Posterior vena cava (tissue), 2 donors: Measurements from ENCODE around the gene PTGES3. TPM values are rescaled to one million over a fixed set of nuclear protein-coding genes. Genes with fewer than 3 reads are reported as not detected.
"Not testable (repeated sequence)": the region's sequence is repeated elsewhere in the genome, so short reads cannot be mapped to it uniquely, and the experiment has no call there.

Source experiments
- DNase-seq: peaks from one replicate; pipeline ENCODE4 v3.0.0-alpha.2; 2020; ENCODE audit warnings: low spot score
- intact Hi-C, 2 donors: fragments of 100-400 bp; cut with DNase I; formaldehyde crosslinking; loops; one replicate each; pipeline versions ENCODE4 v1.14.1 to v1.14.2; 2022 to 2023
- long read RNA-seq, 2 donors: library from polyadenylated mRNA; unstranded; transcript quantifications; one replicate each; pipeline ENCODE4 v2.0.0, GENCODE V29; 2020 to 2021
- total RNA-seq, 2 donors: library from RNA; stranded (reverse); fragmentation: NEBNext Ultra II Directional; extraction: Animal tissue kit (Norgen Biotek cat#: 25700); gene quantifications; one replicate each; pipeline ENCODE4 v1.2.1, GENCODE V29; 2021
- donor health status: DM: yes; HTN: yes; CAD: no.
- donor health status: DM: yes; HTN: yes; CAD: no.

PTGES3 gene, protein sequence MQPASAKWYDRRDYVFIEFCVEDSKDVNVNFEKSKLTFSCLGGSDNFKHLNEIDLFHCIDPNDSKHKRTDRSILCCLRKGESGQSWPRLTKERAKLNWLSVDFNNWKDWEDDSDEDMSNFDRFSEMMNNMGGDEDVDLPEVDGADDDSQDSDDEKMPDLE
- total RNA-seq = 100 to 1,000 TPM; 132 to 145 TPM
- long read RNA-seq, donor 1, transcript PTGES3-201 (8 exons, 1,920 nt) = major isoform, 72 of 85 reads
- long read RNA-seq, donor 1, partial matches to known transcripts = 5 of 85 reads
- long read RNA-seq, donor 1, other reads (novel, unspliced or antisense) = 5 of 85 reads
- long read RNA-seq, donor 2, transcript PTGES3-202 (7 exons, 1,547 nt) = minor isoform, 16 of 501 reads
- long read RNA-seq, donor 2, transcript PTGES3-204 (7 exons, 1,017 nt) = minor isoform, 7 of 501 reads
- long read RNA-seq, donor 2, transcript PTGES3-201 (8 exons, 1,920 nt) = major isoform, 464 of 501 reads
- long read RNA-seq, donor 2, partial matches to known transcripts = 5 of 501 reads
- long read RNA-seq, donor 2, other reads (novel, unspliced or antisense) = 9 of 501 reads

DNA sequence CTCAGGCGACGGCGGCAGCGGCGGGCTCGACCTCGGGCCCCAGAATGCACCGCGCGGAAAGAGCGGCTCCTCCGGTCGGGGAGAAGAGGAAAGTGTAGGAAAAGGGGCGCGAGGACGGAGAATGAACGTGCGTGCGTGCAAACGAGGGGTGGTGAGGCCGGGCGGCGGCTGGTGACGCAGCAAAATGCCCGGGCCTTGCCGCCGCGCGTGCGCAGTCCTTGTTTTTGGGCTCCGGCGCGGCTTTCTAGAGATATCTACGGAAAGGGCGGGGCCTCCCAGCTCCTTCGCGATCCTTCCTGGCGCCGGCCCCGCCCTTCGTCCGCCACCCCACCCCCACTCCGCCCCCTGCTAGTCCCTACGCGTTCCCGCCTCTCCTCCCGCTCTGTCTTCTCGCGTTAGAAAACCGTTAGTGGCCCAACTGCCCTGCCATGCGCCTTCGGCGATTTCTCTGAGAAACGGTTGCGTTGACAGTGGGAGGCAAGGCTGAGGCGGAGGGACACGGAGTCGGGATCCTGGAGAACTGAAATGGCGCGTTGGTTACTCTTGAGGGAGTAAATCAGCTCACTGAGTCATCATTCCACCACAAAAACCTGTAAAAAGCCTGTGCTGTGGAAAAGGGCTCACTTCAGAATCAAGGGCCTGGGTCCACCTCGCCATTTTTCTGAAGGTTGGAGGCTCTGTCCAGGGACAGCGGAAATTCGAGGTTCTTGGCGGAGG, at the start of gene PTGES3:
Gene PTGES3 (minus strand): TSS at position 156 of the 717 bp plus-strand sequence. CDS start 285 bp downstream, outside the sequence.
- intact Hi-C loops = loop anchor here in 1 of 2 donors (5.0 kb wide), 1 partner anchor 41 kb away; the partner anchor contains the start of gene ATP5F1B
- DNase-seq = peak; percentile 100

DNA sequence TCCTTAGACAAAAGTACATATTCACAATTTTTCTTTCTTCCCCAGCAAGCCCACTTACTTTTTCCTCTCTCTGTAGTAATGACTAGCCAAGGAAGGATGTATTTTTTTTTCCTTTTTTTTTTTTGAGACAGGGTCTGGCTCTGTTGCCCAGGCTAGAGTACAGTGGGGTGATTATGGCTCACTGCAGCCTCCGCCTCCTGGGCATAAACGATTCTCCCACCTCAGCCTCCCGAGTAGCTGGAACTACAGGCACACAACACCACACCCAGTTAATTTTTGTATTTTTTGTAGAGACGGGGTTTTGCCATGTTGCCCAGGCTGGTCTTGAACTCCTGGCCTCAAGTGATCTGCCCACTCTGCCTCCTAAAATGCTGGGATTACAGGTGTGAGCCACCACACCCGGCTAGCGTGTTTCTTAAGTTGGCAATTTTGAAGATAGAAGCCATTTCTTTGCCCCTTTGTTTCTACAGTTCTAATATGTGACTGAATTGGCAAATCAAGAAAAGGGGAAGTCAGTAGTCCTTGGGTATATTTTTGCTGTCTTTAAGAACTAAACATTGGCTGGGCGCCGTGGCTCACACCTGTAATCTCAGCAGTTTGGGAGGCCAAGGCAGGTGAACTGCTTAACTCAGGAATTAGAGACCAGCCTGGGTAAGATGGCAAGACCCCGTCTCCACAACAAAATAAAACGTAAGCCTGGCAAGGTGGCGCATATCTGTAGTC, 40.2 kb upstream of the PTGES3 start:
- no peak for DNase-seq

GRCh38 chr12:56726196-56726675, 38.2 kb upstream of the PTGES3 start:
- DNase-seq = not testable (repeated sequence)
- intact Hi-C loops = loop anchor here in 1 of 2 donors (1.0 kb wide), 1 partner anchor 31 kb away; no protein-coding TSS in a partner anchor

More for the DNA sequence above, 40.2 kb upstream of the PTGES3 start:
- intact Hi-C loops = no loop called here

DNA sequence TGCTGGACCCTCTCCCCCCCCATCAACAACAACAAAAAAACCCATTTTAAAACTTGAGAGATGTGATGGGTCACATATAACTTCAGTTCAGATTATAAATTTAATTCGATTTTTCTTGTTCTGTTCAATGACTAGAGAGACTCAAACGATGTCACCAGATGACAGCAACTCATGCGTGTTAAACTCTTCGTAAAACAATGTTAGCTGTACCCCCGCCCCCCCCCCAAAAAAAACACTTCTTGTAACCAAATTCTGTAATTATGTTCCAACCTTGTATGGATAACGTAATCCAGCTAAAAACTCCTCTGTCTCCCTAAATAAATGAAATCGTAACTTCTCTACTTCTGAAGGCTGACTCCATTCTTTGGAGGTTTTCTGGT, 37.6 kb upstream of the PTGES3 start:
- DNase-seq = no peak

GRCh38 chr12:56724972-56725722, 37.1 kb upstream of the PTGES3 start, which contains the start of gene NACA:
NACA (minus strand) TSS chr12:56725299; CDS start chr12:56724521, 778 bp downstream.
- intact Hi-C loops = no loop called here
- DNase-seq = peak; percentile 100

More for the DNA sequence above, 37.6 kb upstream of the PTGES3 start:
- intact Hi-C loops = loop anchor here in 1 of 2 donors (1.0 kb wide), 1 partner anchor 32 kb away; no protein-coding TSS in a partner anchor

DNA sequence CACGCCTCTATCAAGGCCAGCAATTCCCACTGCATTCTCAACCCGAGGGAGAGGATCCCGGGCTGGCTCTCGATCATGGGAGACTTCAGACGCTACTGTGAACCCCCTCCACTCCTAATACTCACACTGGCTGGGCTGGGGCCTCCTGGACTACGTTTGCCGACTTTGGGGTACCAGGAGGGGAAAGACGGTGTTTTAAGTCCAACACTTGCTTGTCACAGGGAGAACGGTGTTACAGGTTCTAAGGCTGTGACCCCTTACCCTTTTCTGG, 36.6 kb upstream of the PTGES3 start:
- intact Hi-C loops = no loop called here
- no peak for DNase-seq

DNA sequence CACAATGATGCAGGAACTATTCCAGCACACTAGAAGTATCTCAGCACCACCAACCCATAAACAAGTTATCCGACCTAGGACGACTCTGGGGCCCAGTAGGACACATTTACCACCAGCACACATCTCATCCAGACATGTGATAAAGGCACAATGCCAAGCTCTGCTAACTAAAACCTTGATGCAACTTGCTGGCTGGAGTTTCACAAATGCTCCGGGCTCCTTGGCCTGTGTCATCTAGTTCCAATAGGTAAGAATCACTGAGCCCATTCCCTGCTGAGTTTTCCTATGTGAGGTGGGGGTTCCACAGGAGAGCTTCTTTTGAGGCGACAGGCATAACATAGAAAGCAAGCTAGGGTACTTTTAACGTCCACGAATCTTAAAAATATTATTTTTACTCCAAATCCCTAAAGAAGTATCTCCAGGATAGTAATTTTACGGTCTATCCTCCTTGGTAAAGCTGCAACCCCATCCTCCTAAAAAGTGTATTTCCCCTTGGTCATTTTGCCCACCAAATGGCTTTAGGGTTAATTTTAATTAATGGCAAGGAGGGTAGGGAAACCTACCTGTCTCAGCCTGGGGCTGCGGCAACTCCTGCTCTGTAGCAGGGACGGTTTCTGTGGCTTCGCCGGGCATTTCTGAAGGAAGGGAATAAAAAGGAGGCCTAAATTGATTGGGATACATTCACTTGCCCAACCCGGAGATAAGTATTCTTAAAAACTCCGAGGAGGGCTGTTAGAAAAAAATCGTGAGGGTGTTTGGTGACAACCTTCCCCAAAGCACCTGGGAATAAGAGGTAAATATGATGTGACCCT, 36.0 kb upstream of the PTGES3 start:
- intact Hi-C loops = no loop called here
- no peak for DNase-seq

DNA sequence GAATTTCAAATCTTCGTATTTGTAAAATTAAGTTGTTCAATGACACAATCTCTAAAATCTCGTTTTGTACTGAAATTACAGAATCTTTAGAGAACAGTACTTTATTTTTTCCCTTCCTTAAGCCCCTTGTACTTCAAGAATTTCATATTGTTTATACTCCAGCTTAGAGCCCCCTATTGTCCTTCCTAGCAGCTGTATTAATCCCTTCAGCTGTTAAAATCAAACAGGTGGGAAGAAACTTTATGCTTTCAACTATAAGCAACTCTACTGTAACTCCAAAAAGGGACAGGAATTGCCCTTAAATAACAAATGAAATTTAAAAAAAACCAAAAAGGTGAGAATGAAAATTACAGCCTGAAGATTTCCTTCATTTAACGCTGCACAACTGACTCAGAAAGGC, 35.3 kb upstream of the PTGES3 start:
- no peak for DNase-seq
- intact Hi-C loops = no loop called here

DNA sequence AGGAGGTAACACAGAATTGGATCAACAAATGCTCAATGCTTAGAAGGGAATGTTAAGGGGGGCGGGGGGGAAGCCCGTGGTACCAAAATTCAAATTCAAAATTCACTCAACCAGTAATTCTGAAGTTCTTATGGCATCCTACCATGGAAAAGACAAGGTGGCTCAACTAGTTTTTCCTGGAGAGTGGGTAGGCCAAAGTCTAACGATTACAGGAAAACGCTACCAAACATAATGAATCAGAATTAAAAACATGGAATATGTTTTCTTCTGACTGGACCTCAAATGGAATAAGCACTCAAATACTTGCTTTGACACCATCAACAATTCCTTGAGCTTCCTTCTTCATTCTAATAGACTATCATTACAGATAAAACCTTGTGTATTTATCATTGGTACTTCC, 34.7 kb upstream of the PTGES3 start:
- no peak for DNase-seq
- intact Hi-C loops = no loop called here

DNA sequence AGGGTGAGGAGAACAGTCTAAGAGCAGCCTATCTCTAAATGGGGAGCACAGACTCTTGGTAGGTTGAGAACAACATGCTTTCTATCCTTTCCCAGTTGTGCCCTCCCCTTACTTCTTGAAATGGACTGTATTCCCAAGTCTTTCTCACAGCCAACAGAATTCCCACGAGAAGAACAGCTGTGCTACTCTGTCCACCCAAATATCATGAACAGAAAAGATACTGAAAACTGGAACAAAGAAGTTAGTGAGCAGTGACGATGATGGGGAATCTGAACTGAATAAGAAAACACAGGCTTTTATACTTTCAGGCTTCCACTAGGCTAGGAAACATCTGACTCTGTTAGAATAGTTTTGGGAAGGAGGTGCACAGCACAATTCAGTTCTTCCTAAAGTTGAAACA, 33.6 kb upstream of the PTGES3 start:
- intact Hi-C loops = no loop called here
- DNase-seq = no peak

GRCh38 chr12:56721216-56721615, 33.1 kb upstream of the PTGES3 start:
- DNase-seq = no peak
- intact Hi-C loops = no loop called here

- DNase-seq = no peak
- intact Hi-C loops = no loop called here
Measured at GRCh38 chr12:56720731-56721151, 32.7 kb upstream of the PTGES3 start.

- intact Hi-C loops = no loop called here
- DNase-seq = no peak
Measured at GRCh38 chr12:56719056-56719455, 31.0 kb upstream of the PTGES3 start.

DNA sequence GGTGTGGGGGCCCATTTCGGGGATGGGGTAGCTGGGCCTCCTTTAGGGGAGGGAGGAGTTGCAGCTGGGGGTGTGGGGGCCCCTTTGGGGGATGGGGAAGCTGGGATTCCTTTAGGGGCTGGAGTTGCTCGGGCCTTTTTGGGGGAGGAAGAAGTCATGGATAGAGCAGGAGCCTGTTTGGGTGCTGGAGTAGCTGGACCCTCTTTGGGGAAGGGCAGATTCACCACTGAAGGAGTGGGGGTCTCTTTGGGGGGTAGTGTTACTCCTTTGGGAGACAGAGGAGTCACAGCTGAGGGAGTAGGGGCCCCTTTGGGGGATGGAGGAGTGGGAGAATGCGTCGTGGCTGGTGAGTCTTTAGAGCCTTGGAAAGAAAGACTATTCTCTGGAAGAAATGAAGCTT, 30.6 kb upstream of the PTGES3 start:
- peak; percentile 20 for DNase-seq
- intact Hi-C loops = no loop called here

GRCh38 chr12:56718149-56718548, 30.1 kb upstream of the PTGES3 start:
- intact Hi-C loops = no loop called here
- DNase-seq = no peak

DNA sequence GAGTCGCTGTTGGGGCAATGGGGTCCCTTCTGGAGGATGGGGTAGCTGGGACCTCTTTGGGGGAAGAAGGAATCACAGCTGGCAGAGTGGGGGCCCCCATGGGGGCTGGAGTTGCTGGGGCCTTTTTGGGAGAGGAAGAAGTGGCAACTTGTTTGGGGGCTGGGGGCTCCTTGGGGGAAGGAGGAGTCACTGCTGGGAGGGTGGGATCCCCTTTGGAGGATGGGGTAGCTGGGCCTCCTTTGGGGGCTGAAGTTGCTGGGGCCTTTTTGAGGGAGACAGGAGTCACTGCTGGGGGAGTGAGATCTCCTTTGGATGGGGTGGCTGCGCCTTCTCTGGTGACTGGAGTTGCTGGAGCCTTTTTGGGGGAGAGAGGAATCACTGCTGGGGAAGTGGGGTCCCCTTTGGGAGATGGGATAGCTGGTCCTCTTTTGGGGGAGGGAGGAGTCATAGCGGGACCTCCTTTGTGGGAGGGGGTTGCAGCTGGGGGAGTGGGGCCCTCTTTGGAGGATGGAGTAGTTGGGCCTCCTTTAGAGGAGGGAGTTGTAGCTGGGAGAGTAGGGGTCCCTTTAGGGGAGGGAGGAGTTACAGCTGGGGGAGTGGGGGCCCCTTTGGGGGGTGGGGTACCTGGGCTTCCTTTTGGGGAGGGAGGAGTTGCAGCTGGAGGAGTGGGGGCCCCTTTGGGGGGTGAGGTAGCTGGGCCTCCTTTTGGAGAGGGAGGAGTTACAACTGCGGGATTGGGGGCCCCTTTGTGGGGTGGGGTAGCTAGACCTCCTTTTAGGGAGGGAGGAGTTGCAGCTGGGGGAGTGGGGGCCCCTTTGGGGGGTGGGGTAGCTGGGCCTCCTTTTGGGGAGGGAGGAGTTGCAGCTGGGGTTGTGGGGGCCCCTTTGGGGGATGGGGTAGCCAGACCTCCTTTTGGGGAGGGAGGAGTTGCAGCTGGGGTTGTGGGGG, 29.1 kb upstream of the PTGES3 start:
- intact Hi-C loops = loop anchor here in 1 of 2 donors (2.0 kb wide), 1 partner anchor 56 kb away; no protein-coding TSS in a partner anchor
- no peak for DNase-seq

- intact Hi-C loops = loop anchor here in 1 of 2 donors (2.0 kb wide), 1 partner anchor 56 kb away; no protein-coding TSS in a partner anchor
- peak; percentile 49 for DNase-seq
Measured at GRCh38 chr12:56716458-56716857, 28.4 kb upstream of the PTGES3 start.
